Tibial nerve (tissue), 4 donors: ENCODE results near the gene ZFYVE28.

ENCODE experiments used
- CTCF ChIP-seq, 5 experiments: fragments of 200-600 bp in 3 of 5; fragments of 450-650 bp in 2 of 5; sonication (generic) in 3 of 5; IDR thresholded peaks; one replicate each; pipeline ENCODE4 v1.5.1; 2016 to 2019; ENCODE audit warnings: antibody characterized with exemption in 5 of 5, mild to moderate bottlenecking in 3 of 5, moderate library complexity in 2 of 5
- EP300 ChIP-seq, 2 donors: sonication (generic); formaldehyde crosslinking; IDR thresholded peaks; one replicate each; pipeline ENCODE4 v1.6.1; 2017; ENCODE audit warnings: antibody characterized with exemption in 2 of 2, mild to moderate bottlenecking in 1 of 2

- TF ChIP-seq CTCF (IDR thresholded peaks at IDR 0.05) = no peak
- no peak for TF ChIP-seq EP300 (IDR thresholded peaks at IDR 0.05)
Measured at GRCh38 chr4:2269206-2269531, 149.3 kb downstream of the ZFYVE28 start.
